Measurements from ENCODE around the gene MFRP. TPM values are rescaled to one million over a fixed set of nuclear protein-coding genes. Genes with fewer than 3 reads are reported as not detected.

The MFRP gene
- total RNA-seq, 1 donor, result not detected

DNA sequence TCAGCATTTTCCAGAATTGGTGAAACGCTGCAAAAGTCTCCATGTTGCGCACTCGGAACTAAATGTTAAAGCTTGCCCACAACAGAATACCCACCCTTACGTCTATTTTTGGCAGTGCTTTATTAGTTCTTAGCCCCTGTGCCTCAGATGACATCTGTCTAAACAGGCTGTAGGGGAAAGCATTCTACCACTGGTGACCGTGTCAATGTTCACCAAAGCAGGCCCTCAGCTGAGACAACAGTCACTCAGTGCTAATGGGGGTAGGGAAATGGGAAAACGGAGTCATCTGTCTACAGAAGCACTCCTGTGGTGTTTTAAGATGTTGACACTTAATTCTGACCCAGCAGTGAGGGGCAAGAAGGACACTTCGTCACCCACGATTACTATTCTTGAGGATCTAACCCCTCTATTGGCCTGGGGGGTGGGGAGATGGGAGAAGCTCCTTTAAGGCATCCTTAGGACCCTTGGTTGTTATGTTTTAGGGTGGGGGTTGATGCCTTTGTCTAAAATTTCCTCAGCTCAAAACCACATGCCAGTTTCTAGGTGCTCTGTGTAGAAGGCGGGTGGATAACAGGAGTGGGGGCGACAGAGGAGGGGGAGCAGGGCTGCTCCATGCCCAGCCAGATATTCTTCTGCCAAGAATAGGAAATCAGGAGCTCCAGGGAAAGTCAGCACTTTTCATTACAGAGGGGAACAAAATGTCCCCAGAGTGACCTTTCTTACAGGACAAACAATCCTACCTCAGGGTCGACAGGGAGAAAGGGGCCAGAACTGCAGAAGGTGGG lies 15.6 kb upstream of the MFRP start:
- no peak overlapping the region for H3K4me3 ChIP-seq (ENCODE audit: low read depth, low read length)
- TF ChIP-seq, protein P1, sequence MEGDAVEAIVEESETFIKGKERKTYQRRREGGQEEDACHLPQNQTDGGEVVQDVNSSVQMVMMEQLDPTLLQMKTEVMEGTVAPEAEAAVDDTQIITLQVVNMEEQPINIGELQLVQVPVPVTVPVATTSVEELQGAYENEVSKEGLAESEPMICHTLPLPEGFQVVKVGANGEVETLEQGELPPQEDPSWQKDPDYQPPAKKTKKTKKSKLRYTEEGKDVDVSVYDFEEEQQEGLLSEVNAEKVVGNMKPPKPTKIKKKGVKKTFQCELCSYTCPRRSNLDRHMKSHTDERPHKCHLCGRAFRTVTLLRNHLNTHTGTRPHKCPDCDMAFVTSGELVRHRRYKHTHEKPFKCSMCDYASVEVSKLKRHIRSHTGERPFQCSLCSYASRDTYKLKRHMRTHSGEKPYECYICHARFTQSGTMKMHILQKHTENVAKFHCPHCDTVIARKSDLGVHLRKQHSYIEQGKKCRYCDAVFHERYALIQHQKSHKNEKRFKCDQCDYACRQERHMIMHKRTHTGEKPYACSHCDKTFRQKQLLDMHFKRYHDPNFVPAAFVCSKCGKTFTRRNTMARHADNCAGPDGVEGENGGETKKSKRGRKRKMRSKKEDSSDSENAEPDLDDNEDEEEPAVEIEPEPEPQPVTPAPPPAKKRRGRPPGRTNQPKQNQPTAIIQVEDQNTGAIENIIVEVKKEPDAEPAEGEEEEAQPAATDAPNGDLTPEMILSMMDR (IDR thresholded peaks at IDR 0.05; ENCODE audit: insufficient read depth, low read length), result no peak
- DNase-seq (ENCODE audit: low read depth), result no peak

DNA sequence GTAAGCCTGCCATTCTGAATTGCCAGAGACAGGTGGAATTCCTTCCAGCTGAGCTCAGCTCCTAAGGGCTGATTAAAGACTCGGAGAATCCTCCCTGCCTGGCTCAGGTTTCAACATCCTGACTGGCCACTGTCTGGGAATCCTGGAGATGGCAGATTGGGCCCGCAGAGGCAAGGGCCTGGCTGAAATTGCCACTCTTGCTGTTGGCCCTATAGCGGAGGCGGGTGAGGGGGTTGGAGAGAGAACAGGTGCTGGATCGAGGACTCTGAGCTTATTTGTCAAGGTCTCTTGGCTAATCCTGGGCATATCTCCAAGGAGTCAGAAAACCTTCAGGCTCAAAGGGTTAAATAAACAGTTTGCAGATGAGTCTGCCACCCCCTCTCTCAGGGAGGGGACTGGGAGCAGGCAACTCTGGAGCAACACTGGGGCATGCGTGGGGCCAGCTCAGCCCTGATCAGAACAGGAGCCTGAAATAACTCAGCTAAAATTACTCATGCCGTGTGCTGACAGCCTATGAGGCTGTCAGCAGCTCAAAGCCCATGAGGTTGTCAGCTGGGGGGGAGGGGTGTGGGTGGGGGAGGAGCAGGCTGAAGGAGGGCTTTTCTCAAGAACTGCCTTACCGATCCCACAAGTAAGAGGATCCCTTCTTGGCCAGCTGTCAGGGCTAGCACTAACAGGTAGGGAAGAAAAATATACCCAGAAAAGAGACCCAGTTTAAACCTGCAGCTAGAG lies 14.7 kb upstream of the MFRP start:
- H3K4me3 ChIP-seq (ENCODE audit: low read depth, low read length), result no peak overlapping the region
- peak; percentile 45 for DNase-seq (ENCODE audit: low read depth)
- TF ChIP-seq, protein P1 (IDR thresholded peaks at IDR 0.05; ENCODE audit: insufficient read depth, low read length), result no peak

DNA sequence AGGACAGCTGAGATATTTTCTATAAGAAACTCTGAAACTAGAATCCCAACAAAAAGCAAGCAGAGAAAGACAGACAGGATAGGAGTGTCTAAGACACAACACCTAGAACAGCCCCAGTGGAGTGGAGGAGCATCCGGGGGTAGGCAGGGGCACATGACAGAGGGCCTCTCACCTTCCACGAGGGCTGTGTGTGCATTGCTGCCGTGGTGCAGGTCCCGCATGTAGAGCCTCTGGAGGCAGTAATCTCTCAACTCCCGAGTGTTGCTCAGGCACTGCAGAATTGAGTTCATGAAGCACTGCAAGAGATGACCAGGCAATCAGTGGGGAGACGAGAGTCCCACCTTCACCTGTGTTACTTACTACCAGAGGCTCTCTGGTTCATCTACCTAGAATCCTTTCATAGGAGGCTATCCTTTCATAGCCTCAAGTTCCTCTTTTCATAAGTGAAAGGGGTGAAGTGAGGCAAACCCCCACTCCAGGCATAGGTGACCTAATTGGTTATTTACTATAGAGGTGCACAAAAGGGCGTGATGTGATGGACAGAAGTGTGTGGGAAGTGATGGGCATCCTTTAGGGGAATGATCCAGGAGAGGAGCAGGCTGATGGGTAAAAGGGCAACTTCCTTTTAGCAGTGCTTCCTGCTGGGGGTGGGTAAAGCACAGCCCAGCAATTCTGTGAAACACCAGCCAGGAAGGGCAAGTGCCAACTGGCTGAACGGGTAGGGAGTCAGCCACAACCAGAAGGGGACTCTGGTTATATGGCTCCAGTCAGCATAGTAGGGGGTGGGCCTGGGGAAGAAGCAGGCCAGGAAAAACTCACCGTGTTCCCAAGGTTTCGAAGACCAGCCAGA lies 13.1 kb upstream of the MFRP start:
- no peak for DNase-seq (ENCODE audit: low read depth)
- H3K4me3 ChIP-seq (ENCODE audit: low read depth, low read length), result no peak overlapping the region
- TF ChIP-seq, protein P1 (IDR thresholded peaks at IDR 0.05; ENCODE audit: insufficient read depth, low read length), result no peak

DNA sequence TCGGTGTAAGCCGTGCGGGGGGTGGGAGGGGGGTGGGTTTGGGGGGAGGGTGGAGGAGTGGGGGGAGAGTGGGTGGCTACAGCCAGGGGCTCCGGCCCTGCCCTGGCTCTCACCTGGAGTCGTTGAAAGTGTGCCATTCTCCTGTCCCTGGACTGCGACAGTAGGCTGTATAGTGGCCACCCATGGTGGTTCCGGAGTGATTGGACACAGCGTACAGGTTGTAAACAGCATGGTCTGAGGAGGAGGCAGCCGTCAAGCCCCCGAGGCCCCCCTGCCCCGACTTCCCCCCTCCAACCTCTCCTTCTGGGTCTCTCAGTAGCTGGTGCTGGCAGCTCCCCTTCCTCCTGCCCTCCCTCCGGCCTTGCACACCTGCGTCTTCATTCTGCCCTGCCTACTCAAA lies 10.6 kb upstream of the MFRP start:
- no peak for DNase-seq (ENCODE audit: low read depth)
- TF ChIP-seq, protein P1 (IDR thresholded peaks at IDR 0.05; ENCODE audit: insufficient read depth, low read length), result no peak
- peak overlapping the region; percentile 67 for H3K4me3 ChIP-seq (ENCODE audit: low read depth, low read length)

DNA sequence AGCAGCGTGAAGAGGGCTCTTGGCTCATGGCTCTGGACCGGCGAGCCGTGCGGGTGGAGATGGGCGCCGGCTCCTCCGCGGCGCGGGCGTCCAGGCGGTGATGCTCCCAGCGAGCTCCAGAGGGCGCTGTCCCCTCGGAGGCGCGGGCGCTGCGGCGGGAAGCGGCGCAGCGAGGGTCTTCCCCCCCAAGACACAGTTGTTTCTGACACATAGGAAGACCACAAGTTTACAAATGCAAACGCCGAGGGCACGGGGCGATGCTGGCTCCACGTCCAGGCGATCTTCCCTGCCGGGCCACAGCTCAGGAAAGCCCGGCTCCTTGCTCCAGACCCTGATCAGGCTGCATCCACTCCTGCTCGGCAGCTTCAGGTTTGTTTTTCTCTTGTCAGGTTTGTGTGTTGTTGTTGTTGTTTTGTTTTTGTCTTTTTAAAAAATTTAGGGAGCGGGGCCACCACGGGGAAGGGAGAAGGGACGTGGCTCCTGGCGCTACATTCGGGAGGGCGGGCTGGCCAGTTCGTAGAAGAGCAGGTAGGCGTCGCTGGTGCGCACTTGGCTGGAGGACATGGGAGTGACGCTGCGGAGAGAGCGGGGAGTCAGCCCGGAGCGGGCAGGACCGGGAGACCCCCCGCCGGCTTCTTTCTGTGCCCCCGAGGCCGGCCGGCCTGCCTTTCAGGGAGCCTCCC lies 10.0 kb upstream of the MFRP start:
- H3K4me3 ChIP-seq (ENCODE audit: low read depth, low read length), result peak overlapping the region; percentile 67
- TF ChIP-seq, protein P1 (IDR thresholded peaks at IDR 0.05; ENCODE audit: insufficient read depth, low read length), result peak; percentile 79
- DNase-seq (ENCODE audit: low read depth), result peak; percentile 73
